ENCODE data around the gene PISD.

DNA sequence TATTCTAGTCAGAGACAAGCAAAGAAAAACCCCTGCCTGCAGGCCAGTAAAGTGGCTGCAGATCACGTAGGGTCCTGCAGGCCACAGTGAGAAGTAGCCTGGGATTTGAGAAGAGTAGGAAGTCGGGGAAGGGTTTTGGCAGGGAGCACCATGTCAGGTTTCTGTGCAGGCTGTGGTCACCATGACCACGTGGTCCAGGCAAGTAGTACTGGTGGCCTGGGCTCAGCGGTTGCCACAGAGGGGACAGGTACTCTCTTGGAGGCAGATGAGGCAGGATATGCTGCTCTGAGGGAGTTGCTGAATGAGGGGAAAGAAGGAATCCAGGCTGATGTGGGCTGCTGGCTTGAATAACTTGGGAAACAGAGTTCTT, 46.5 kb downstream of the PISD start:
- no peak for TF ChIP-seq CTCF (IDR thresholded peaks at IDR 0.05; ENCODE audit: insufficient read depth, low read length)
- TF ChIP-seq, protein P1, sequence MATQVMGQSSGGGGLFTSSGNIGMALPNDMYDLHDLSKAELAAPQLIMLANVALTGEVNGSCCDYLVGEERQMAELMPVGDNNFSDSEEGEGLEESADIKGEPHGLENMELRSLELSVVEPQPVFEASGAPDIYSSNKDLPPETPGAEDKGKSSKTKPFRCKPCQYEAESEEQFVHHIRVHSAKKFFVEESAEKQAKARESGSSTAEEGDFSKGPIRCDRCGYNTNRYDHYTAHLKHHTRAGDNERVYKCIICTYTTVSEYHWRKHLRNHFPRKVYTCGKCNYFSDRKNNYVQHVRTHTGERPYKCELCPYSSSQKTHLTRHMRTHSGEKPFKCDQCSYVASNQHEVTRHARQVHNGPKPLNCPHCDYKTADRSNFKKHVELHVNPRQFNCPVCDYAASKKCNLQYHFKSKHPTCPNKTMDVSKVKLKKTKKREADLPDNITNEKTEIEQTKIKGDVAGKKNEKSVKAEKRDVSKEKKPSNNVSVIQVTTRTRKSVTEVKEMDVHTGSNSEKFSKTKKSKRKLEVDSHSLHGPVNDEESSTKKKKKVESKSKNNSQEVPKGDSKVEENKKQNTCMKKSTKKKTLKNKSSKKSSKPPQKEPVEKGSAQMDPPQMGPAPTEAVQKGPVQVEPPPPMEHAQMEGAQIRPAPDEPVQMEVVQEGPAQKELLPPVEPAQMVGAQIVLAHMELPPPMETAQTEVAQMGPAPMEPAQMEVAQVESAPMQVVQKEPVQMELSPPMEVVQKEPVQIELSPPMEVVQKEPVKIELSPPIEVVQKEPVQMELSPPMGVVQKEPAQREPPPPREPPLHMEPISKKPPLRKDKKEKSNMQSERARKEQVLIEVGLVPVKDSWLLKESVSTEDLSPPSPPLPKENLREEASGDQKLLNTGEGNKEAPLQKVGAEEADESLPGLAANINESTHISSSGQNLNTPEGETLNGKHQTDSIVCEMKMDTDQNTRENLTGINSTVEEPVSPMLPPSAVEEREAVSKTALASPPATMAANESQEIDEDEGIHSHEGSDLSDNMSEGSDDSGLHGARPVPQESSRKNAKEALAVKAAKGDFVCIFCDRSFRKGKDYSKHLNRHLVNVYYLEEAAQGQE (IDR thresholded peaks at IDR 0.05; ENCODE audit: insufficient replicate concordance, low read depth) = no peak
- TF ChIP-seq POLR2AphosphoS5 (IDR thresholded peaks at IDR 0.05; ENCODE audit: low read depth) = no peak
- TF ChIP-seq GABPA (IDR thresholded peaks at IDR 0.05; ENCODE audit: low read depth) = no peak
- no peak for TF ChIP-seq SPI1 (IDR thresholded peaks at IDR 0.05; ENCODE audit: borderline replicate concordance, low read depth)

Measured in HL-60 (cell line).